Psoas muscle (tissue), 8 donors: ENCODE measurements around the gene GP1BA. TPM values are rescaled to one million over a fixed set of nuclear protein-coding genes. Genes with fewer than 3 reads are reported as not detected.

ENCODE experiments used
- ATAC-seq, 4 donors: fragments of 200-7000 bp; cut with Tn5 transposase; one replicate each; pipeline ENCODE4 v1.9.1; 2020; ENCODE audit warnings: moderate library complexity in 3 of 4, mild to moderate bottlenecking in 2 of 4
- DNase-seq, 2 donors: peaks; one replicate each; pipeline ENCODE4 v3.0.0-alpha.2; 2020
- H3K27ac ChIP-seq: fragments of 200-600 bp; one replicate; pipeline ENCODE4 v1.8.0; 2022
- H3K27me3 ChIP-seq, 3 donors: fragments of 200-600 bp in 1 of 3; one replicate each; pipeline versions ENCODE4 v1.6.1 to v1.8.0; 2013 to 2022; ENCODE audit warnings: low read length in 2 of 3, mild to moderate bottlenecking in 2 of 3, moderate library complexity in 1 of 3; ENCODE audit not compliant: insufficient read depth in 3 of 3
- H3K36me3 ChIP-seq, 2 donors: fragments of 200-600 bp in 1 of 2; one replicate each; pipeline versions ENCODE4 v1.6.1 to v1.8.0; 2013 to 2022; ENCODE audit warnings: low read depth in 1 of 2, mild to moderate bottlenecking in 1 of 2, moderate library complexity in 1 of 2; ENCODE audit not compliant: insufficient read depth in 1 of 2
- H3K4me1 ChIP-seq: fragments of 200-600 bp; one replicate; pipeline ENCODE4 v1.8.0; 2022
- H3K4me3 ChIP-seq: fragments of 200-600 bp; one replicate; pipeline ENCODE4 v1.8.0; 2022; ENCODE audit warnings: mild to moderate bottlenecking
- H3K9me3 ChIP-seq: fragments of 200-600 bp; one replicate; pipeline ENCODE4 v1.8.0; 2022
- CTCF ChIP-seq: fragments of 200-600 bp; IDR thresholded peaks from one replicate; pipeline ENCODE4 v1.8.0; 2022; ENCODE audit warnings: antibody characterized with exemption
- WGBS, 3 donors: extraction: QIAGEN DNeasy Blood & Tissue Kit; methylation state at CpG; one replicate each; pipeline versions ENCODE4 v1.1.6 to v1.1.7; 2013; 5-methylcytosine and 5-hydroxymethylcytosine counted together
- intact Hi-C, 2 donors: fragments of 100-400 bp; cut with DNase I; formaldehyde crosslinking; loops; one replicate each; pipeline versions ENCODE4 v1.11.0 to v1.14.2; 2022
- polyA plus RNA-seq, 3 donors: library from polyadenylated mRNA; stranded (reverse); fragments of 200-250 nt; gene quantifications; one replicate each; pipeline ENCODE4 v1.2.3, GENCODE V29; 2013
- total RNA-seq, 4 donors: library from RNA; stranded (reverse); fragmentation: NEBNext Ultra II Directional in 2 of 4; extraction: Animal tissue kit (Norgen Biotek cat#: 25700) in 2 of 4; gene quantifications; one replicate each; pipeline versions ENCODE4 v1.2.1 to v1.2.4, GENCODE V29; 2021 to 2023
- donor health status: healthy with polysubstance abuse.
- donor health status: DM: no; HTN: no; CAD: no; lungs with moderate emphysema.
- donor health status: Bipolar disorder and iron deficiency.
- donor health status: healthy.
- donor health status: DM: yes; HTN: yes; CAD: no.
- donor health status: DM: no; HTN: no; CAD: no.
- donor health status: DM: no; HTN: no; CAD: no.
- donor health status: DM: yes; HTN: yes; CAD: no.

Gene GP1BA
- total and polyA plus RNA-seq, 7 donors = 0.04 to 0.10 (median 0.05) TPM; not detected in 4

GRCh38 chr17:4893721-4894560 lies 38.1 kb upstream of the GP1BA start:
- peaks cover 0 to 84% of the 10 kb centered on the region in 2 donors for H3K36me3 ChIP-seq
- intact Hi-C loops = no loop called here
- ATAC-seq (no peak), DNase-seq (peak in 1 of 2 donors; percentile 48)
- H3K4me1 ChIP-seq = no peaks in the 10 kb centered on the region
- TF ChIP-seq CTCF = no peak
- no peak overlapping the region for H3K27ac ChIP-seq
- peaks cover 0 to 1% (median 0%) of the 10 kb centered on the region in 3 donors for H3K27me3 ChIP-seq
- H3K9me3 ChIP-seq = no peaks in the 10 kb centered on the region
- H3K4me3 ChIP-seq = no peak overlapping the region
- WGBS, 3 donors = 88 to 90% (median 88%) methylated on average over 30 to 31 of the region's 31 CpGs

GRCh38 chr17:4895121-4895520 lies 37.0 kb upstream of the GP1BA start:
- Histone ChIP-seq H3K4me3 (no peak overlapping the region), H3K27me3 (peaks cover 0 to 13% (median 0%) of the 10 kb centered on the region in 3 donors), H3K27ac (no peak overlapping the region), H3K4me1 (no peaks in the 10 kb centered on the region), H3K9me3 (no peaks in the 10 kb centered on the region), H3K36me3 (peaks cover 0 to 72% of the 10 kb centered on the region in 2 donors)
- ATAC-seq (no peak), DNase-seq (peak in 1 of 2 donors; percentile 36)
- intact Hi-C loops = no loop called here
- TF ChIP-seq CTCF = no peak
- WGBS, 3 donors = 91 to 96% (median 95%) methylated on average over 12 to 13 of the region's 13 CpGs

GRCh38 chr17:4895657-4896331 lies 36.3 kb upstream of the GP1BA start:
- peaks cover 0 to 16% (median 0%) of the 10 kb centered on the region in 3 donors for H3K27me3 ChIP-seq
- ATAC-seq = no peak
- no peaks in the 10 kb centered on the region for H3K9me3 ChIP-seq
- no peak overlapping the region for H3K27ac ChIP-seq
- no peak for TF ChIP-seq CTCF
- H3K4me1 ChIP-seq = no peaks in the 10 kb centered on the region
- no peak overlapping the region for H3K4me3 ChIP-seq
- peaks cover 0 to 66% of the 10 kb centered on the region in 2 donors for H3K36me3 ChIP-seq
- intact Hi-C loops = no loop called here
- 72 to 75% (median 75%) methylated on average over 26 to 27 of the region's 27 CpGs for WGBS, 3 donors
- DNase-seq = peak in 1 of 2 donors; percentile 48

- peaks cover 0 to 58% of the 10 kb centered on the region in 2 donors for H3K36me3 ChIP-seq
Observed at GRCh38 chr17:4896332-4897197, 35.5 kb upstream of the GP1BA start.

More at GRCh38 chr17:4896332-4897197, 35.5 kb upstream of the GP1BA start:
- Histone ChIP-seq H3K27ac (no peak overlapping the region), H3K27me3 (peaks cover 0 to 16% (median 0%) of the 10 kb centered on the region in 3 donors), H3K4me1 (no peaks in the 10 kb centered on the region), H3K4me3 (no peak overlapping the region), H3K9me3 (no peaks in the 10 kb centered on the region)
- DNase-seq = peak in 1 of 2 donors; percentile 45
- WGBS, 3 donors = 89 to 91% (median 89%) methylated on average over 25 to 27 of the region's 27 CpGs
- no peak for TF ChIP-seq CTCF
- no peak for ATAC-seq
- intact Hi-C loops = no loop called here
